GM23248 (cell line): ENCODE measurements around the gene MME.

Source experiments
- EZH2 ChIP-seq: fragments of 200-600 bp; sonication (generic); IDR thresholded peaks from 2 replicates; pipeline ENCODE4 v1.6.1; 2018; ENCODE audit warnings: antibody characterized with exemption, mild to moderate bottlenecking; ENCODE audit not compliant: insufficient read depth, poor library complexity, severe bottlenecking
- EZH2phosphoT487 ChIP-seq: fragments of 200-600 bp; sonication (generic); IDR thresholded peaks from 2 replicates; pipeline ENCODE4 v1.6.1; 2018; ENCODE audit warnings: antibody characterized with exemption, moderate library complexity, mild to moderate bottlenecking, low read depth; ENCODE audit not compliant: insufficient read depth

- TF ChIP-seq EZH2 (no peak), EZH2phosphoT487 (no peak)
Measured at GRCh38 chr3:155112661-155113389, 32.7 kb downstream of the MME start.
